Esophagus squamous epithelium (tissue), 5 donors: Measurements from ENCODE around the gene CLUH. TPM values are rescaled to one million over a fixed set of nuclear protein-coding genes. Genes with fewer than 3 reads are reported as not detected.

Experiments
- DNase-seq: peaks from one replicate; lab custom pipeline; 2025; lab: John Stamatoyannopoulos, UW
- H3K27ac ChIP-seq, 4 donors: fragments of 200-600 bp; sonication (generic); one replicate each; pipeline ENCODE4 v1.5.1; 2016 to 2019; ENCODE audit warnings: mild to moderate bottlenecking in 1 of 4
- H3K27me3 ChIP-seq, 4 donors: fragments of 200-600 bp; sonication (generic); 1 replicate in 3 of 4; 2 replicates in 1 of 4; pipeline versions ENCODE4 v1.5.1 to v1.6.0; 2017 to 2021; ENCODE audit warnings: antibody characterized with exemption in 1 of 4
- H3K36me3 ChIP-seq, 3 donors: fragments of 200-600 bp; sonication (generic); one replicate each; pipeline ENCODE4 v1.5.1; 2016 to 2019
- H3K4me1 ChIP-seq, 3 donors: fragments of 200-600 bp; sonication (generic); one replicate each; pipeline ENCODE4 v1.5.1; 2017 to 2019
- H3K4me3 ChIP-seq, 4 donors: fragments of 200-600 bp; sonication (generic); 1 replicate in 3 of 4; 2 replicates in 1 of 4; pipeline ENCODE4 v1.5.1; 2016 to 2019; ENCODE audit warnings: mild to moderate bottlenecking in 2 of 4, moderate library complexity in 1 of 4
- H3K9me3 ChIP-seq, 3 donors: fragments of 200-600 bp; sonication (generic); one replicate each; pipeline ENCODE4 v1.5.1; 2016 to 2019
- CTCF ChIP-seq, 6 experiments: fragments of 450-650 bp in 4 of 6; fragments of 200-600 bp in 2 of 6; sonication (generic) in 2 of 6; IDR thresholded peaks; one replicate each; pipeline ENCODE4 v1.5.1; 2016 to 2019; ENCODE audit warnings: antibody characterized with exemption in 6 of 6, mild to moderate bottlenecking in 4 of 6, moderate library complexity in 4 of 6
- POLR2A ChIP-seq, 4 donors: fragments of 450-650 bp; IDR thresholded peaks; one replicate each; pipeline ENCODE4 v1.6.1; 2017; ENCODE audit warnings: antibody characterized with exemption in 4 of 4, mild to moderate bottlenecking in 4 of 4, moderate library complexity in 3 of 4
- WGBS, 2 donors: methylation state at CpG; one replicate each; pipeline ENCODE4 v1.1.5; 2018; 5-methylcytosine and 5-hydroxymethylcytosine counted together
- intact Hi-C: fragments of 100-400 bp; cut with DNase I; formaldehyde crosslinking; loops from one replicate; pipeline ENCODE4 v1.15.0; 2022
- total RNA-seq, 4 donors: library from RNA; depleted of rRNA; stranded (reverse); fragments of >200 nt; gene quantifications; one replicate each; pipeline ENCODE4 v1.1.0, GENCODE V29; 2016
- donor health status: DM: yes; HTN: yes; CAD: no.

Gene CLUH
- total RNA-seq, 4 donors from 2014 or later, result 89.2 to 164 (median 136) TPM

GRCh38 chr17:2703606-2704005, 8.0 kb downstream of the CLUH start:
- Histone ChIP-seq H3K9me3 (no peaks in the 10 kb centered on the region), H3K27ac (no peak overlapping the region), H3K4me1 (peaks cover 17 to 42% (median 20%) of the 10 kb centered on the region in 3 donors), H3K36me3 (peaks cover 34 to 77% (median 38%) of the 10 kb centered on the region in 3 donors), H3K4me3 (no peak overlapping the region), H3K27me3 (no peaks in the 10 kb centered on the region)
- TF ChIP-seq CTCF (IDR thresholded peaks at IDR 0.05), result no peak
- no peak for TF ChIP-seq POLR2A (IDR thresholded peaks at IDR 0.05)
- WGBS, 2 donors, result 76 to 86% methylated on average over 2 to 3 of the region's 16 CpGs
- no peak for DNase-seq
- intact Hi-C loops, result no loop called here

GRCh38 chr17:2703181-2703580, 8.4 kb downstream of the CLUH start:
- DNase-seq, result no peak
- Histone ChIP-seq H3K4me3 (no peak overlapping the region), H3K4me1 (peaks cover 13 to 38% (median 16%) of the 10 kb centered on the region in 3 donors), H3K27me3 (no peaks in the 10 kb centered on the region), H3K36me3 (peaks cover 34 to 82% (median 42%) of the 10 kb centered on the region in 3 donors), H3K27ac (no peak overlapping the region), H3K9me3 (no peaks in the 10 kb centered on the region)
- intact Hi-C loops, result no loop called here
- WGBS, 2 donors, result 90% methylated on average over 3 of the region's 20 CpGs; no CpG with 5 or more reads in 1 of the 2 donors
- no peak for TF ChIP-seq CTCF (IDR thresholded peaks at IDR 0.05)
- TF ChIP-seq POLR2A (IDR thresholded peaks at IDR 0.05), result no peak

GRCh38 chr17:2701996-2702741, 9.4 kb downstream of the CLUH start:
- Histone ChIP-seq H3K4me3 (no peak overlapping the region), H3K9me3 (no peaks in the 10 kb centered on the region), H3K27ac (no peak overlapping the region), H3K4me1 (peaks cover 3 to 28% (median 6%) of the 10 kb centered on the region in 3 donors), H3K36me3 (peaks cover 43 to 92% (median 50%) of the 10 kb centered on the region in 3 donors), H3K27me3 (no peaks in the 10 kb centered on the region)
- intact Hi-C loops, result no loop called here
- no peak for TF ChIP-seq CTCF (IDR thresholded peaks at IDR 0.05)
- no peak for TF ChIP-seq POLR2A (IDR thresholded peaks at IDR 0.05)
- WGBS, 2 donors, result 82% methylated on average over 13 to 21 of the region's 22 CpGs
- DNase-seq, result no peak

GRCh38 chr17:2701161-2701995, 10.2 kb downstream of the CLUH start:
- 91% methylated on average over 4 of the region's 41 CpGs; no CpG with 5 or more reads in 1 of the 2 donors for WGBS, 2 donors
- no peak overlapping the region for H3K27ac ChIP-seq
- DNase-seq, result no peak

More at GRCh38 chr17:2701161-2701995, 10.2 kb downstream of the CLUH start:
- H3K27me3 ChIP-seq, result no peaks in the 10 kb centered on the region
- intact Hi-C loops, result no loop called here
- H3K36me3 ChIP-seq, result peaks cover 45 to 100% (median 55%) of the 10 kb centered on the region in 3 donors
- no peaks in the 10 kb centered on the region for H3K9me3 ChIP-seq
- TF ChIP-seq CTCF (IDR thresholded peaks at IDR 0.05), result no peak
- TF ChIP-seq POLR2A (IDR thresholded peaks at IDR 0.05), result no peak
- H3K4me3 ChIP-seq, result no peak overlapping the region
- peaks cover 0 to 20% (median under 1%) of the 10 kb centered on the region in 3 donors for H3K4me1 ChIP-seq
